Activated naive CD4-positive, alpha-beta T cell treated with Interleukin-2 at 50 U/mL for 16 hours (primary cell): ENCODE results near the gene MAP3K8.
A peak's percentile ranks its signal among the peaks of the same experiment; 100 is the strongest.
"Not testable (repeated sequence)": the region's sequence is repeated elsewhere in the genome, so short reads cannot be mapped to it uniquely, and the experiment has no call there.

Experiments used
- DNase-seq: peaks from one replicate; pipeline ENCODE4 v3.0.0-alpha.2; 2020

MAP3K8 gene

GRCh38 chr10:30423655-30424275 lies 10.2 kb upstream of the MAP3K8 start:
- DNase-seq = not testable (repeated sequence)

GRCh38 chr10:30425336-30426075 lies 8.5 kb upstream of the MAP3K8 start:
- no peak for DNase-seq

- DNase-seq = no peak
Observed at GRCh38 chr10:30430544-30431298, 3.3 kb upstream of the MAP3K8 start.

- DNase-seq = no peak
Observed at GRCh38 chr10:30431435-30431911, 2.5 kb upstream of the MAP3K8 start.

GRCh38 chr10:30432622-30433305 lies 1.2 kb upstream of the MAP3K8 start:
- DNase-seq = no peak

- DNase-seq = peak; percentile 57
Observed at GRCh38 chr10:30433306-30433729, 666 bp upstream of the MAP3K8 start.

GRCh38 chr10:30434273-30435072 lies 489 bp downstream of the MAP3K8 start:
- DNase-seq = peak; percentile 75

GRCh38 chr10:30435073-30435422 lies 1.1 kb downstream of the MAP3K8 start:
- DNase-seq = peak; percentile 19

- not testable (repeated sequence) for DNase-seq
Observed at GRCh38 chr10:30435499-30436167, 1.6 kb downstream of the MAP3K8 start.

GRCh38 chr10:30436191-30436611 lies 2.2 kb downstream of the MAP3K8 start:
- DNase-seq = peak; percentile 26

GRCh38 chr10:30436671-30437030 lies 2.7 kb downstream of the MAP3K8 start:
- no peak for DNase-seq

- peak; percentile 55 for DNase-seq
Observed at GRCh38 chr10:30437031-30437841, 3.3 kb downstream of the MAP3K8 start.

GRCh38 chr10:30438021-30438850 lies 4.3 kb downstream of the MAP3K8 start:
- no peak for DNase-seq

- no peak for DNase-seq
Observed at GRCh38 chr10:30439931-30440330, 5.9 kb downstream of the MAP3K8 start.

GRCh38 chr10:30442019-30442606 lies 8.1 kb downstream of the MAP3K8 start:
- no peak for DNase-seq

GRCh38 chr10:30443049-30443448 lies 9.1 kb downstream of the MAP3K8 start:
- no peak for DNase-seq

GRCh38 chr10:30445711-30446110 lies 11.7 kb downstream of the MAP3K8 start:
- no peak for DNase-seq

GRCh38 chr10:30447125-30447799 lies 13.3 kb downstream of the MAP3K8 start:
- no peak for DNase-seq

- DNase-seq = no peak
Observed at GRCh38 chr10:30448092-30448491, 14.1 kb downstream of the MAP3K8 start.
